NOMO-1 treated with DMSO at 0.1 percent for 48 hours (cell line): Measurements from ENCODE around the gene MBOAT2.

Experiments
- DNase-seq: peaks from one replicate; lab custom pipeline; 2025; ENCODE audit not compliant: unreplicated experiment; lab: John Stamatoyannopoulos, UW

MBOAT2 gene

GRCh38 chr2:9018109-9018508 is 14.6 kb upstream of the MBOAT2 start:
- DNase-seq: no peak

- no peak for DNase-seq
Observed at GRCh38 chr2:9017411-9017810, 13.9 kb upstream of the MBOAT2 start.

- no peak for DNase-seq
Observed at GRCh38 chr2:9015998-9016397, 12.5 kb upstream of the MBOAT2 start.

- no peak for DNase-seq
Observed at GRCh38 chr2:9013403-9013802, 9.9 kb upstream of the MBOAT2 start.

- no peak for DNase-seq
Observed at GRCh38 chr2:9010866-9011265, 7.4 kb upstream of the MBOAT2 start.

GRCh38 chr2:9008951-9009664 is 5.6 kb upstream of the MBOAT2 start:
- DNase-seq: no peak

- no peak for DNase-seq
Observed at GRCh38 chr2:9006368-9006767, 2.9 kb upstream of the MBOAT2 start.

GRCh38 chr2:9004338-9005204 is 1.1 kb upstream of the MBOAT2 start:
- no peak for DNase-seq

GRCh38 chr2:9003366-9003615 is 193 bp downstream of the MBOAT2 start:
- no peak for DNase-seq

GRCh38 chr2:9002637-9003365 is 683 bp downstream of the MBOAT2 start:
- no peak for DNase-seq

GRCh38 chr2:9002313-9002636 is 1.2 kb downstream of the MBOAT2 start:
- no peak for DNase-seq

GRCh38 chr2:9001778-9002177 is 1.7 kb downstream of the MBOAT2 start:
- DNase-seq: no peak

- DNase-seq: no peak
Observed at GRCh38 chr2:9001229-9001628, 2.3 kb downstream of the MBOAT2 start.

GRCh38 chr2:9000442-9000841 is 3.0 kb downstream of the MBOAT2 start:
- DNase-seq: no peak

- no peak for DNase-seq
Observed at GRCh38 chr2:8999797-9000196, 3.7 kb downstream of the MBOAT2 start.

- no peak for DNase-seq
Observed at GRCh38 chr2:8999102-8999446, 4.4 kb downstream of the MBOAT2 start.

- DNase-seq: no peak
Observed at GRCh38 chr2:8998418-8999101, 4.9 kb downstream of the MBOAT2 start.

GRCh38 chr2:8997631-8998030 is 5.9 kb downstream of the MBOAT2 start:
- DNase-seq: no peak

GRCh38 chr2:8997108-8997507 is 6.4 kb downstream of the MBOAT2 start:
- no peak for DNase-seq

GRCh38 chr2:8996006-8996405 is 7.5 kb downstream of the MBOAT2 start:
- no peak for DNase-seq

- no peak for DNase-seq
Observed at GRCh38 chr2:8994386-8994785, 9.1 kb downstream of the MBOAT2 start.

GRCh38 chr2:8993902-8994278 is 9.6 kb downstream of the MBOAT2 start:
- DNase-seq: no peak
